OCI-LY7 (cell line): ENCODE results near the gene GPR50. TPM values are rescaled to one million over a fixed set of nuclear protein-coding genes. Genes with fewer than 3 reads are reported as not detected.

Experiments used
- BruUV-seq: library from RNA; stranded (reverse); fragments of 400-500 nt; replicated peaks from 2 replicates; lab custom pipeline; 2021; lab: Mats Ljungman, UMichigan
- CTCF ChIA-PET: fragments of 300-600 bp; sonication (Branson Sonifier 250); formaldehyde crosslinking; loops from one replicate; lab custom pipeline; 2022; ENCODE audit warnings: antibody characterized with exemption; ENCODE audit not compliant: unreplicated experiment; lab: Charles Lee
- POLR2A ChIA-PET: fragments of 300-600 bp; sonication (Branson Sonifier 250); formaldehyde crosslinking; loops from one replicate; lab custom pipeline; 2022; ENCODE audit warnings: antibody characterized with exemption; lab: Charles Lee
- DNase-seq: peaks from one replicate; pipeline ENCODE4 v3.0.0-alpha.2; 2015; ENCODE audit warnings: low spot score
- H2AFZ ChIP-seq: fragments of 200-600 bp; sonication (generic), shearing (Covaris generic); 2 replicates; pipeline ENCODE4 v1.6.1; 2014; ENCODE audit warnings: mild to moderate bottlenecking, antibody characterized with exemption, low read length, moderate library complexity
- H3K27ac ChIP-seq: fragments of 200-600 bp; sonication (generic); 2 replicates; pipeline ENCODE4 v1.5.1; 2014; ENCODE audit warnings: mixed run types, low read depth, mild to moderate bottlenecking, moderate library complexity, low read length, inconsistent platforms; ENCODE audit not compliant: poor library complexity, severe bottlenecking
- H3K36me3 ChIP-seq: fragments of 200-600 bp; sonication (generic); 2 replicates; pipeline ENCODE4 v1.6.1; 2014; ENCODE audit warnings: mild to moderate bottlenecking, antibody characterized with exemption, low read length, moderate library complexity, mixed read lengths; ENCODE audit not compliant: insufficient read depth
- H3K4me1 ChIP-seq: fragments of 200-600 bp; sonication (generic); 2 replicates; pipeline ENCODE4 v1.5.1; 2014; ENCODE audit warnings: mild to moderate bottlenecking, low read length; ENCODE audit not compliant: insufficient read depth, poor library complexity, severe bottlenecking
- H3K4me2 ChIP-seq: fragments of 200-600 bp; sonication (generic); 2 replicates; pipeline ENCODE4 v1.6.1; 2014; ENCODE audit warnings: mild to moderate bottlenecking, low read length
- H3K4me3 ChIP-seq: fragments of 200-600 bp; sonication (generic); 2 replicates; pipeline ENCODE4 v1.5.1; 2014; ENCODE audit warnings: mild to moderate bottlenecking, low read depth, low read length; ENCODE audit not compliant: poor library complexity, severe bottlenecking
- H3K79me2 ChIP-seq: fragments of 200-600 bp; sonication (generic); 2 replicates; pipeline ENCODE4 v1.6.1; 2016; ENCODE audit warnings: low read depth, mild to moderate bottlenecking, low read length, moderate library complexity, mixed read lengths; ENCODE audit not compliant: insufficient read depth
- H3K9me2 ChIP-seq: fragments of 200-600 bp; sonication (generic); 2 replicates; pipeline ENCODE4 v1.6.1; 2016; ENCODE audit warnings: mild to moderate bottlenecking, low read length, mixed read lengths; ENCODE audit not compliant: insufficient read depth
- H3K9me3 ChIP-seq: fragments of 200-600 bp; sonication (generic); 2 replicates; pipeline ENCODE4 v1.6.1; 2014; ENCODE audit warnings: mild to moderate bottlenecking, mixed run types, low read length, mixed read lengths
- H4K20me1 ChIP-seq: fragments of 200-600 bp; sonication (generic); 2 replicates; pipeline ENCODE4 v1.6.1; 2014; ENCODE audit warnings: mild to moderate bottlenecking, antibody characterized with exemption, low read length, moderate library complexity, mixed read lengths; ENCODE audit not compliant: insufficient read depth
- CTCF ChIP-seq: fragments of 200-600 bp; sonication (generic); conservative IDR thresholded peaks from 2 replicates; pipeline ENCODE4 v1.5.1; 2014; ENCODE audit warnings: mild to moderate bottlenecking, antibody characterized with exemption, low read length, moderate library complexity, mixed read lengths
- EZH2phosphoT487 ChIP-seq: fragments of 200-600 bp; sonication (generic); IDR thresholded peaks from 2 replicates; pipeline ENCODE4 v1.6.1; 2018; ENCODE audit warnings: low read depth, borderline replicate concordance, mild to moderate bottlenecking, mixed run types, antibody characterized with exemption, low read length, moderate library complexity, mixed read lengths
- intact Hi-C: fragments of 100-400 bp; cut with micrococcal nuclease; formaldehyde crosslinking; loops from one replicate; pipeline ENCODE4 v1.10.0; 2022; ENCODE audit not compliant: unreplicated experiment
- microRNA-seq: library from miRNA; unstranded; fragments of <30 nt; microRNA quantifications from one replicate; pipeline ENCODE4 v1.2.0, GENCODE V29; 2022; ENCODE audit warnings: borderline replicate concordance
- small RNA-seq: library from RNA; depleted of rRNA; stranded (forward); fragments of <200 nt; gene quantifications from one replicate; pipeline ENCODE3, GENCODE V24; 2014
- total RNA-seq, 2 experiments: library from RNA; depleted of rRNA in 1 of 2; stranded (reverse); fragments of >200 nt in 1 of 2; shearing (Covaris generic) in 1 of 2; gene quantifications; 2 replicates each; pipeline ENCODE4 v1.2.3, GENCODE V29; 2014 to 2022

The GPR50 gene
- total RNA-seq, 2 experiments from 2014 or later: not detected

- ChIA-PET POLR2A (no interaction called here), CTCF (no interaction called here)
- no peaks in the 10 kb centered on the region for H4K20me1 ChIP-seq
- H3K4me2 ChIP-seq: no peak overlapping the region
- intact Hi-C loops: no loop called here
- no peak for DNase-seq
- no peaks in the 10 kb centered on the region for H3K4me1 ChIP-seq
- TF ChIP-seq CTCF: no peak
- TF ChIP-seq EZH2phosphoT487: no peak
- H3K4me3 ChIP-seq: no peak overlapping the region
- H2AFZ ChIP-seq: no peak overlapping the region
- no peaks in the 10 kb centered on the region for H3K9me2 ChIP-seq
- no peak overlapping the region for H3K27ac ChIP-seq
- no peaks in the 10 kb centered on the region for H3K79me2 ChIP-seq
- no peaks in the 10 kb centered on the region for H3K36me3 ChIP-seq
- BruUV-seq: no TSS peak
- no peaks in the 10 kb centered on the region for H3K9me3 ChIP-seq
Measured at GRCh38 chrX:151226941-151227340, 50.6 kb downstream of the GPR50 start.

GRCh38 chrX:151227627-151228026 lies 51.2 kb downstream of the GPR50 start:
- ChIA-PET POLR2A (no interaction called here), CTCF (no interaction called here)
- Histone ChIP-seq H2AFZ (no peak overlapping the region), H3K9me2 (no peaks in the 10 kb centered on the region), H4K20me1 (no peaks in the 10 kb centered on the region), H3K27ac (no peak overlapping the region), H3K4me1 (no peaks in the 10 kb centered on the region), H3K4me3 (no peak overlapping the region), H3K36me3 (no peaks in the 10 kb centered on the region), H3K4me2 (no peak overlapping the region), H3K9me3 (no peaks in the 10 kb centered on the region), H3K79me2 (no peaks in the 10 kb centered on the region)
- BruUV-seq: no TSS peak
- no peak for DNase-seq
- TF ChIP-seq EZH2phosphoT487: no peak
- TF ChIP-seq CTCF: no peak
- intact Hi-C loops: no loop called here

GRCh38 chrX:151228935-151229334 lies 52.6 kb downstream of the GPR50 start:
- Histone ChIP-seq H3K9me3 (no peaks in the 10 kb centered on the region), H3K27ac (no peak overlapping the region), H2AFZ (no peak overlapping the region), H3K36me3 (no peaks in the 10 kb centered on the region), H3K4me3 (no peak overlapping the region), H3K4me2 (no peak overlapping the region), H3K79me2 (no peaks in the 10 kb centered on the region), H3K9me2 (no peaks in the 10 kb centered on the region), H4K20me1 (no peaks in the 10 kb centered on the region), H3K4me1 (no peaks in the 10 kb centered on the region)
- no peak for DNase-seq
- intact Hi-C loops: no loop called here
- TF ChIP-seq CTCF: no peak
- TF ChIP-seq EZH2phosphoT487: no peak
- no TSS peak for BruUV-seq
- POLR2A ChIA-PET: interaction anchor here (0.5 kb wide), 1 partner anchor 74 kb away, joined by 3 read pairs; no protein-coding TSS in a partner anchor
- CTCF ChIA-PET: no interaction called here

Small RNA genes lying within 50 kb of the gene (microRNA-seq; reads per million reads assigned to microRNA genes)
- gene MIR4330: not detected

Small RNA genes lying within 50 kb of the gene (small RNA-seq; reads per million reads assigned to genes)
- not detected for gene MIR4330

Other genes starting within 250 kb of the GPR50 start
- gene HMGB3, start 193.2 kb upstream of the GPR50 start, total RNA-seq (2014; rRNA removed; shearing (Covaris generic)): 28.3 and 53.6 TPM in 2 replicates
- gene HMGB3, start 193.2 kb upstream of the GPR50 start, total RNA-seq (2022): 94.3 and 111 TPM in 2 replicates
- gene VMA21, start 220.6 kb downstream of the GPR50 start, total RNA-seq (2014; rRNA removed; shearing (Covaris generic)): 26.1 and 33.7 TPM in 2 replicates
- 48.1 and 50.2 TPM in 2 replicates for gene VMA21, start 220.6 kb downstream of the GPR50 start, total RNA-seq (2022)